HK-2 (cell line): ENCODE results near the gene TRAPPC4.
"Not testable (repeated sequence)": the region's sequence is repeated elsewhere in the genome, so short reads cannot be mapped to it uniquely, and the experiment has no call there.

Source experiments
- DNase-seq: peaks from one replicate; pipeline ENCODE4 v3.0.0-alpha.2; 2018; ENCODE audit not compliant: unreplicated experiment

TRAPPC4 gene

DNA sequence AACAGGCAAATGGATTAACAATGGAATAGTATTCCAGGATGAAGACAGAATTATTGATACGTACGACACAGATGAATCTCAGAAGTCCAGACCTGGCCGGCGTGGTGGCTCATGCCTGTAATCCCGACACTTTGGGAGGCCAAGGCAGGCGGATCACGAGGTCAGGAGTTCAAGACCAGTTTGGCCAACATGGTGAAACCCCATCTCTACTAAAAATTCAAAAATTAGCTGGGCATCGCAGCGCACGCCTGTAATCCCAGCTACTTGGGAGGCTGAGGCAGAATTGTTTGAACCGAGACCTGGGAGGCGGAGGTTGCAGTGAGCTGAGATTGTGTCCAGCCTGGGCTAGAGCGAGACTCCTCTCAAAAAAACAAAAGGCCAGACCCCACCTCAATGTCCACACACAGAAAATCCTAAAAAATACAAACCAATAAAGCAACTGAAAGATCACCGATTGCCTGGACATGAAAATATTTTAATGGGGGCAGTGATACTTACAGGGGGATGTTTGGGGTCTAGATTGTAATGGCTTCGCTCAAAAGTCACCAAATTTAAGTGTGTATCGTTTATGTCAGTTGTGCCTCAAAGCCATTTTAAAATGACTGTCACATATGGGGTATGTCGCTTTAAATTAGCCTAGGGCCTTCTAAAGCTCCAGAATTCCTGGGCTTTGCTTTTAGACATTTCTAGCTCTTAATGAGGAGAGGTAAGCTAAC lies 4.2 kb upstream of the TRAPPC4 start:
- DNase-seq: no peak

DNA sequence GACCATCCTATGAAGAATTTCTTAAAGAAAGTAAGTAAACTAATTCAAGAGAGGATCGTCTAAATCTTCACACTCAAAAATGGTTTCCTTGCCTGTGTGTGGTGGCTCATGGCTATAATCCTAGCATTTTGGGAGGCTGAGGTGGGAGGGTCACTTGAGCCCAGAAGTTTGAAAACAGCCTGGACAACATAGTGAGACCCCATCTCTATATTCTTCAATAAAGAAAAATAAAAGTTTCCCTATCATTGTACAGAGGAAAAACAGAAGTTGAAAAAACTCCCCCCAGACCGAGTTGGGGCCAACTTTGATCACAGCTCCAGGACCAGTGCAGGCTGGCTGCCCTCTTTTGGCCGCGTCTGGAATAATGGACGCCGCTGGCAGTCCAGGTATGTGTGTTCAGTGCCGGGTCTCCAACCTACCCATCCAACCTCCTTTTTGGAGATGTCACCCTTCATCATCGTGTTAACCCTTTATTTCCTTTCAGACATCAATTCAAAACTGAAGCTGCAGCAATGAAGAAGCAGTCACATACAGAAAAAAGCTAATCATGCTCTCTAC lies 3.4 kb upstream of the TRAPPC4 start:
- DNase-seq: no peak

DNA sequence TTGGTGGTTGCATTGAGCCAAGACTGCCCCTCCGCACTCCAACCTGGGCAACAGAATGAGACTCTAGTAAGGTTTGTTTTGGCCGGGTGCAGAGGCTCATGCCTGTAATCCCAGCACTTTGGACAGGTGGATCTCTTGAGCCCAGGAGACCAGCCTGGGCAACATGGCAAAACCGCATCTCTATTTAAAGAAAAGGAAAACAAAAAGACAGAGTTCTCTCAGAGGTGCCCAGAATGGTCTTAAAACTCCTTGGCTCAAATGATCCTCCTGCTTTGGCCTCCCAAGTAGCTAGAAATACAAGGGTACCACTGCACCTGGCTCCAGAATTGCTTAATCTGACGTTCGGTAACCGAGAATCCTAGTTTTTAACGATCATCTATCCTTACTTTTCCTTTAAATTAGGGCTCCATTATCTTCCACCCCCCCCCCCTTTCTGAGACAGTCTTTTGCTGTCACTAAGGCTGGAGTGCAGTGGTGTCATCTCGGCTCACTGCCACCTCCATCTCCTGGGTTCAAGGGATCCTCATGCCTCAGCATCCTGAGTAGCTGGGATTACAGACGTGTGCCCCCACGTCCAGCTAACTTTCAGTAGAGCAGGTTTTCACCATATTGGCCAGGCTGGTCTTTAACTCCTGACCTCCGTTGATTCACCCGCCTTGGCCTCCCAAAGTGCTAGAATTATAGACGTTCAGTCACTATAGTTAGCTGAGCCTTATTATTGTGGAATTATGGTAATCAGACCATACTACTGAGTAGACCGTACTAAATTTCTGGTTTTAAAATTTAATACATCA lies 2.2 kb upstream of the TRAPPC4 start:
- no peak for DNase-seq

DNA sequence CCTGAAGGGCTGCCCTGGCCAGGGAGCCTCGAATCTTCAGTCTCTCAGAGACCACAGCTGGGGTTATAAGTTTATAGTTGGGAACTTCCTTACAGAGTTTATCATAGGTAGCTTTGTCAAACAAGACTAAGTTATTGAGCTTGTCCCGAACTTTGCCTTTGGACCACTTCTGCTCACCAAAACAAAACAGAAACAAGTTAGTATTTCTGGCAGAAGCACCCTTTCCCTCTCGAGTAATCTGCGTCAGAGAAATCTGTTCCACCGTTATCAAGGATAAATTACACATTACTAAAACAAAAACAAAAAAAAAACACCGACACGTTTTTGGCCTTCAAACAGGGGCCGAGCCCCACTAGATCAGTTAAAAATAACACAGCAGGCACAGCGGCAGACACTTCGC lies 1.2 kb upstream of the TRAPPC4 start:
- DNase-seq: not testable (repeated sequence)

DNA sequence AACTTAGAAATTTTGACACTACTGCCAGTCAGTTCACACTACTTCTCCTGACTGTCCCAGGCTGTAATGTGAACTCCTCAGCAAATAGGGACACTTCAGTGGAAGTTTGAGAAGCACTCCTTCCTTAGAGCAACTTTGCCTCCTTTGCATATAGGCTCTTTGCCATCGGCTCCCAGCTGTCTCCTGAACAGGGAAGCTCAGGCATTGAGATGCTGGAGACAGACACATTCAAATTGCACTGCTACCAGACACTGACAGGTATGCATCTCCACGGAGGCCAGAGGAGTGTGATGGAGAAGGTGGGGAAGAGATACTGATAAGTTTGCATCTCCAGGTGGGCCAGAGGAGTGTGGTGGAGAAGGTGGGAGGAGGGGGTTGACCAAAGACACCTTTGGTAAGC lies 1.4 kb downstream of the TRAPPC4 start:
- DNase-seq: no peak

DNA sequence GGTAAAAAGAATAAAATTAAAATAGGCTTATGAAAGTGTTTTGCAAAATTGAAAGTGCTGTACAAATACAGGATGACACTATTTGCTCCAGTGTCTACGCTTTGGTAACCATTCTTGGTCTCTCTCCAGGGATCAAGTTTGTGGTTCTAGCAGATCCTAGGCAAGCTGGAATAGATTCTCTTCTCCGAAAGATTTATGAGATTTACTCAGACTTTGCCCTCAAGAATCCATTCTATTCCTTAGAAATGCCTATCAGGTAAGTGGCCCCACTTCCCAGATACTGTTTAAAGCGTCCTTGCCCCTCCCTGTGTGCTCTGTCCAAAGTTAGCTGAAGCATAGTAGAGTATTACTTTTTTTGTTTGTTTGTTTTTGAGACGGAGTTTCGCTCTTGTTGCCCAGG lies 3.1 kb downstream of the TRAPPC4 start:
- no peak for DNase-seq

DNA sequence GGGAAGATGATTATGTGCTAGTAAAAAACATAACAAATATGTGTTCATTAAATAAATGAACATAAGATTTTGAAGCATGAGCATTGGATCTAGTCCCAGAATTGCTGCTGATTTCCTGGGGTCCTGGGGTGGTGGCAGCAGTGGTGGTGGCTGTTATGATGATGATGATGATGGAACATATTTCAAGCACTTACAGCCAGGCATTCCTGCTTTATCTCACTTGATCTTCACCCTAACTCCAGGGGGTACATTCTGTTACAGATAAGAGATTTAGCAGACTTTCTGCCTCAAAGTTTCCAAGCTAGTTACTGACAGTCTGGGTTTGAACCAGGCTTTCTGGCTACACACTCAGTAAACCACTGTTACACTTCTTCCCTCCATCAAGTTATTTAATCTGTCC lies 5.2 kb downstream of the TRAPPC4 start:
- DNase-seq: no peak

DNA sequence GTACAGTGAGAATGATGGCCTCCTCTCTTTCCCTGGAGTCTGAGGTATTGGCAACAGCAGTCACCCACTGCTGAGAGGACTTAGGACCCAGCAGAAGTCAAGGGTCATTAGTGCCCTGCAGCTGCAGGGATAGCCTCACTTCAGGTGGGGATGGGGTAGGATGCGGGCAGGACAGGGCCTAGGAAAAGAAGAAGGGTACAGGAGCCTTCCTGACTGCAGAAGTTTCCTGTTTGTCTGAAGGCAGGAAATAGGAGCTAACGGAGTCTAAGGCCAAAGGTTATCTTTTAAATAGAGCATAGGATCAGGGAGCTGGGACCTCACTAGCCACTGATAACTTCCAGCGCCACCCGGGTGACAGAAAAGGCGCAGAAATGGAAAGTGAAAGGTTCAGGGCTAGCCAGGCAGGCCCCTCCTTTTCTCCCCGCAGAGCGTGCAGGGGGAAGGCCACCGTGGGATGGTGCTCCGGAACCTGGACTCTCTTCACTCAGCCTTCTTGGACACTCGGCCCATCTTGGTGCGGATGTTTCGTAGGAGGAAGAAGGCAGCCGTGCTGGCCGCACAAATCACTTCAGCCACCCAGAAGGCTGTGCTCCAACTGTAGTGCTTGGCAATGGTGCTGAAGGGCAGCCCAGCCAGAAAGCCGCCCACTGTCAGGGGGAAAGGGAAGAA lies 6.0 kb downstream of the TRAPPC4 start:
- no peak for DNase-seq

DNA sequence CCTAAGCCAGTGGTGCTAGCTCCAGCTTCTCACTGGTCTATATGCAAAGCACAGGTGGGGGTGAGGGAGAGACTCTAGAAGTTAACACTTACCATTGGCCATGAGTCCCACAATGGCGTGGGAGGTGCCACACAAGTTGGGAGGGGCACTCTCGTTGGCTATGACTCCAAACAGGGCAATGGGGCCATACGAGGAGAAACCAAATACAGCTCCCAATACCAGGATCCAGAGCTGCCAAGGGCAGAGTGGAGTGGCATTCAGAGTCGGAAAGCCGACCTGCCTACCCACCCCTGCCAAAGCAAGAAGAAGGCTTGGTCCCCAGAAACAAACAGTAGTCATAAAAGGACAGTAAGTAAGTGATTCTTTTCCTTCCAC lies 6.5 kb downstream of the TRAPPC4 start:
- no peak for DNase-seq

DNA sequence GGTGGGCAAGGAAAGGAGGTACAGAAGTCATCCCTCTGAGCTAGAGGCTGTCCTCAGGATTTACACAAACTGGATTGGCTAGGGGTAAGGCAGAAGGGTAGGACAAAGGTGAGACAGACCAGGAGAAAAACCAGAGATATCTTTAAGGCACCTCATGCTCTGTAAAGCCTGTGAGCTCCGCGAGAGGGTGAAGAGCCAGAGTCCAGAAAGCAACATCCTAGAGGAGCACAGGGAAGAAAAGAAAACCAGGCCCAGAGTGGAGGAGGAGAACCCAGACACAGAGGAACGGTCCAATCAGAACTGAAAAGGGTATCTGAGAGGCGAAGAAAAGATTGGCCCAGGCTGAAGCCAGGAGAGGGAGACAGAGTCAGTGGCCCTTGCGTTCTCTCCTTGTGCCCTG lies 7.0 kb downstream of the TRAPPC4 start:
- DNase-seq: no peak

DNA sequence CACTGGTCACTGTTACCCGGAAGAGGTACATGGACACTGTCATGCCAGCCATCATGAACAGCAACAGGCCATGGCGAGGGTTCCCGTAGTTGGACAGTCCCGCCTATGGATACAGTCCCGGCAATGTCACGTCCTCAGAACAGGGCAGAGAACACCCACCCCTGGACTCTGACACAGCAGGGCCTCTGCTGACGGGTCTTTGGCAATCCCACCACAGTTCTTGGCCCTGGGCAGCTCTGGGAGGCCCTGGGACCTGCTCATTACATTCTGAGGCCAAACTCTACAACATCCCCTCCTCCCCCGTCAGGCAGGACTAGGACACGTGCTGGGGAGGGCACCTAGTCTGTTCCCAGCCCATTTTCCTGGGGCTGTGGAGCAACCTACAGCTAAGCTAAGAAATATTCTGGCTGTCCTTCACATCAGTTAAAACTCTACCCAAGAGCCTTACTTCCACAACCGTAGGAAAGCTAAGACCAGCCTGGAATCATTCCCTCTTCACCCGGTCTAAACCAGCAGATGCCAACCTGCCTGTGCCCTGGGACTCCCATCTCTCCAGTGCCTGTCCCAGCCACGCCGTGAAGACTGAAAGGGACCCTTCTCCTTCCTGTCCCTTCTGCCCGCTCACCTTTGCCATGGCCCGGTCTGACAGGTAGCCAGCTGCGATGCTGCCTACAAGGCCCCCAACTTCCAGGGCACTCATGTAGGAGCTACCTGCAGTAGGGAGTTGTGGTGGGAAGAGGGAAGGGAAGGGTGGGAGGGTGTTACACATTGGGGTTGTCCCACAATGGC lies 7.6 kb downstream of the TRAPPC4 start:
- no peak for DNase-seq

DNA sequence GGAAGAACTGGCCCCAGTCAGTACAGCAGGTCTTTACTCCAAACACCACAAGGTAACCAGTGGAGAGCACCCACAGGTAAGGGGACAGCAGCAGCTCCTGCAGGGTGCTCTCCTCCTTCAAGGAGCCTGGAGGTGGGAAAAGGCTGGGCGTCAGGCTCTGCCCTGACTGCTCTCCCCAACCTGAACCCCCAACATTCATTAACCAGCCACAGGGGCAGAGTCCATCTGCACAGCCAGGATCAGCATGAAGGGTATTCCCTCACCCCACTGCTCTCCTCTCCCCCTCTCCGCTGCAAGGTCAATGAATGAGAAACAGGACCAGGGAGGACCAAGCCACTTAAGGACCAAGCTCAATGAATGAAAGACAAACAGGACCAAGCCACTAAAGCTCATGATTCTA lies 8.4 kb downstream of the TRAPPC4 start:
- no peak for DNase-seq

DNA sequence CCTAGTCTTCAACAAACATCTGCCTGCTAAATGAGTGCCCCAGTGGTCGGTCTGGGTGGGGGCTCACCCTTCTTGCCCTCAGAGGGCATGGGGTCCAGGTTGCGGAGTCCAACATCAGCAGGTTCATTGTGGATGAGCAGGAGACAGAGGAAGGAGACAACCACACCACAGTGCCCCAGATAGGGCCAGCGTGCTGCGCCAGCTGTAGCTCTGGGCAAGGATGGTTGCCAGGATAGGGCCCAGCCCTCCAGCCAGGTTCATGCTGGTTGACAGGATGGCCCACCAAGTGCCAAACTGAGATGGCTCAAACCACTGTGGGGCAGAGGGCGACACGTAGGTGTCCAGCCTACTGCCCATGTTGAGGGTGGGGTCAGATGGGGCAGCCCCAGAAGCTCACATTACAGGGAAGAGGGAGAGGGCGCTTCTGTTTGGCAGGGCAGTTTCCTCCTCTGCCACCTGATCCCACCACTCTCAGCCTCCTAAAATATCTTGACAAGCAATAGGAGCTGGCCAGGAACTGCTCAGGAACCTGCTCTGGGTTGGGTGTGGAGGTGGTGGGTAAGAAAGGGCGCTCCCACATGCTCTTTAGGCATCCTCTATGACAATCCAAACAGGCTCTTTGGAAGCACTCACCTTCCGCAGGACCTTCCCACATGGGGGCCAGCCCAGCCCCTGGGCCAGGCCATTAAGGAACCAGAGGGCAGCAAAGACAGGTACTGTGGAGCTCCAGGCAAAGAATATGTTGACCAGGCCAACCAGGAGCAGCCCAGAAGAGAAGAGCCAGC lies 9.2 kb downstream of the TRAPPC4 start:
- DNase-seq: no peak

DNA sequence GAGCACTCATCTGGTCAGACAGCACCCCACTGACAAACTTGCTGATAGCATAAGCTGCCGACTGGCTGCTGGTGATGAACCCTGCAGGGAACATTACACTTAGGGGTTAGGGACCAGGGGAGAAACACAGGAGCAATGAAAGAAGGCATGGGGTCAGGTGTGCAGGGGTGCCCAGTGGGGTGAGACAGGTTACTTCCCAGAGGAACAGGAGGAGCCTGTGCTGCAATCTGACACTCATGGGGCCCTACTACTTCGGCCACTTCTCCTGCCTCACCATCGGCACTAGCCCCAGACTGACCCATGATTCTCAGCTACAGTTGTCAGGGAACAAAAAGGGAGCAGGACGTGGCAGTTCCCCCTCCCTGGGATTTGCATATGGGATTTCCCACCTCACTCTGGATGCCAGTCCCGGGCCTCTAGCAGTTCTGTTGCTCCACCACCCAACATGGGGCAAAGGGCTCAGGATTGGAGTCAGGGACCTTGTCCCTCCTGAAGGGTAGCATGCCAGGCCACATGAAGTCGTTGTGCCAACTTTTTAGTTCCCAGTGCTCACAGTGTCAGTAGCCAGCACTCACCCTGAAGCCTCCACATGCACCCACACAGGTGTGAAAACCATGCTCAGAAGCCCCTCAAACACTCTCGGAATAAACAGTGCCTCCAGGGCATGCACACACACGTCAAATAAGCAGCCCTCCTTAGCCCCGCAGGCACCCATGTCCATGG lies 9.9 kb downstream of the TRAPPC4 start:
- DNase-seq: no peak

DNA sequence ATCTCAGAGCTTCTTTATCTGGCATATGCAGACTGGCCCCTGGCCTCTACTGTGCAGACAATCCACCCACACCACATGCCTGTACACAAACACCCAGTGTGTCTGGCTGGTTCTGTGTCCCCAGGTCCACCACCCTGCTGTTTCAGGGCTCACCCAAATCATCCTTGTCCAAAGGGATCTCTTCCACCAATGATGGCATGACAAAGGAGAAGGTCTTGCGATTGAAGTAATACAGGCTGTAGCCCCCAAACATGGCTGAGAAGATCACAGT lies 10.4 kb downstream of the TRAPPC4 start:
- no peak for DNase-seq

DNA sequence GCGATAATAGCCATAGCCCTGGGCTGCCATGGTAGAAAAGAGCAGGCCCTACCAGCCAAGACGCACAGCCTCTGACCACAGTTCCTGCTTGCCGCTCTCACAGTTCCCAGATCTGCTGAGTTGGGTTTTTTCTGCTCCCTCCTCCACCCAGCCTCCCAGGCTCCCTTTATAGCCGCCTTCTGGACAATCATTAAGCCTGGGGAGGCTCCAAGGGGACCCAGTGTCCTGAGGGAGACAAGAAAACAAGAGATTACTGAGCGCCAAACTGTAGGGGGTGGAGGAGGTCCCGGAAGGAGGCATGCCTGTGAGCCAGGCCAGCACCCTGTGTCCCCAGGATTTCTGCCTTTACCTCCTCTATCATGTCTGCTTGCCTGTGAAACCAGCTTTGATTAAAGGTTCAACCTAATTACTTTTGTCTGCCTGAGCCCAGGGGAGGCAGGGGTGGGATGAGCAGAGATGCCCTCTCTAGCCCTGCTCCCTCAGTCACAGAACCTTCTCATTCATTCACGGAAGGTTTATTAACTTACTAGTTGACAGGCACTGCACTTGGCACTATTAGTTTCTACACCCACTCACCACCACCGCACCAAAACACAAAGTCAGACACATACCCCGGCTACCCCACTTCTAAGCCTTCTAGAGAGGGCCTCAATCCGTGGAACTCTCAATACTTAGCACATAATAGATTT lies 10.9 kb downstream of the TRAPPC4 start:
- DNase-seq: peak; percentile 77

DNA sequence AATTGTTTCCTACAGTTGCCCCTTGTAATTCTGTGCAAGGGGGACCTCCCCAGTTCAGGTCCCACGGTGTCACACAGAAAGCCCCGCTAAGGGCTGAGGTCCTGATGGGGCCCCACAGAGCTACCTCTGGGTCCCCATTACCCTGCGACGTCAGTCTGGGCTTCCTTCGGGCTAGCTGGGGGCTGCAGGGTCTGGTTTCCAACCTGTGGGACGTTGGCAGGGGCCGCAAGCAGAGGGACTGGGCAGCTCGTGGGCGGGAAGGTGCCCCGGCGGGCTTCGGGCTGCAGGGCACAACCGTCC lies 11.4 kb downstream of the TRAPPC4 start:
- DNase-seq: no peak

DNA sequence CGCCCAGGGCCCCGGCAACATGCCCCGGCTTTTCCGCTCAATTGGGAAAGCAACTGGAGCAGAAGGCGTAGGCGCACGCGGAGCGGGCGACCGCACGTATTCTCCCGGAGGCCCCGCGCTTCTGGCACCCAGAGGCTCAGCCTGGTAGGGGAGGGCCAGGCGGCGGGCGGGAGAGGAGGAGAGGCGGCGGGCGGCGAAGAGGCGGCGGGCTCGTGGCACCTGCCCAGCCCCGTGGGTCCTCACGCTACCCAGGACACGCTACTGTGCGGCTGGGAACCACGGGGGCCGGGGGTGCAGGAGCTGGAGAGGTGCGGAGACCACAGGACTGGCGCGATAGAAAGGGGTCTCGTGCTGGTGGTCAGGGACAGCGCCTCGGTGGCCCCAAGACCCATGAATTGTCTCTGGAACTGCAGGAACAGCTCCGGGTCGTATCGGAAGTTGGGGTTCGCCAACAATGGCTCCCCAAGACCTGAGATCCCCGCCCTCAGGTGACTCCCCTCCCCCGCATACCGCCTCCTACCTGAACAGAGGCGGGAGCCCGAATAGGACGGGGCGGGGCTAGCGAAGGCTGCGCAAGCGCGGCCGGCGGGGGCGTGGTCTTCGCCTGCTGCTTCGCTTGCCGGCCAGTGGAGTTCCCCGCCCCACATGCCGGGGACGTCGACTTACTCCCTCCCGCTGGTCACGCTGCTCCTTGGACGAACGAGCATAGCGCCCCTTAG lies 11.9 kb downstream of the TRAPPC4 start, which contains the start of gene SLC37A4:
Gene SLC37A4 (minus strand): TSS at position 549 of the 719 bp plus-strand sequence.
- peak; percentile 94 for DNase-seq

DNA sequence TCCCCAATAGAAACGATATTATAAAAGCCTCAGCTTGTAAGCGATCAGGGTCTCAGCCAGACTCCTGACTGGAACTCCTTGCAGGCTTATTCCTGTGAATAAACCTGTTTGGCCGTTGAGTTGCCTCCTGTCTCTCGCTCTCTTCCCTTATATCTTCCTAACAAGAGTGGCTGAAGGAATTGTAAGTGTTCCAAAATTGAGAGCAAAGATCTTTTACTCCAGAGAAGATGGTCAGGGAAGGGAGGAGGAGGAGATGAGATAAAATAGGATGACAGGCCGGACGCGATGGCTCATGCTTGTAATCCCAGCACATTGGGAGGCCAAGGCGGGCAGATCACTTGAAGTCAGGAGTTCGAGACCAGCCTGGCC lies 13.3 kb downstream of the TRAPPC4 start:
- DNase-seq: no peak

DNA sequence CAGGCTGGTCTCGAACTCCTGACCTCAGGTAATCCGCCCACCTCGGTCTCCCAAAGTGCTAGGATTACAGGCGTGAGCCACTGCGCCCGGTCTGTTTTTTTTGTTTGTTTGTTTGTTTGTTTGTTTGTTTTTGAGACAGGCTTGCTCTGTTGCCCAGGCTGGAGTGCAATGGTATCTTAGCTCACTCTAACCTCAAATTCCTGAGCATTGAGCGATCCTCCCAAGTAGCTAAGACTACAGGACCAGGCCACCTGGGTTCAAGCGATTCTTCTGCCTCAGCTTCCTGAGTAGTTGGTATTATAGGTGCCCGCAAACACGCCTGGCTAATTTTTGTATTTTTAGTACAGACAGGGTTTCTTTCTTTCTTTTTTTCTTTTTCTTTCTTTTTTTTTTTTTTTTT lies 14.9 kb downstream of the TRAPPC4 start:
- not testable (repeated sequence) for DNase-seq
